Stimulated activated CD8-positive, alpha-beta memory T cell treated with anti-CD3 and anti-CD28 coated beads, Interleukin-7, amount 100 ng/mL, for 4 hours (primary cell): Measurements from ENCODE around the gene C8A.

ENCODE experiments used
- DNase-seq, 2 donors: peaks; one replicate each; pipeline ENCODE4 v3.0.0-alpha.2; 2020; ENCODE audit warnings: low read depth in 2 of 2

The C8A gene

GRCh38 chr1:56966698-56966999 is 112.1 kb downstream of the C8A start:
- DNase-seq = no peak

- no peak for DNase-seq
Observed at GRCh38 chr1:56967355-56967754, 112.8 kb downstream of the C8A start.
